K562 (cell line): Measurements from ENCODE around the gene CELSR2.

Experiments
- COPS2 ChIP-seq: fragments of 450-650 bp; conservative IDR thresholded peaks from 2 replicates; pipeline ENCODE4 v1.6.1; 2016; ENCODE audit warnings: mild to moderate bottlenecking, moderate library complexity
- DPF2 ChIP-seq: fragments of 450-650 bp; IDR thresholded peaks from 2 replicates; pipeline ENCODE4 v1.6.1; 2016
- MAFG ChIP-seq: fragments of 450-650 bp; conservative IDR thresholded peaks from 2 replicates; pipeline ENCODE4 v1.6.1; 2016; ENCODE audit warnings: missing genetic modification characterization, missing compliant biosample characterization
- NCOA6 ChIP-seq: fragments of 450-650 bp; IDR thresholded peaks from 2 replicates; pipeline ENCODE4 v1.6.1; 2017; ENCODE audit warnings: mild to moderate bottlenecking
- NFE2 ChIP-seq: IDR thresholded peaks from 2 replicates; pipeline ENCODE4 v1.6.1; 2014; ENCODE audit warnings: antibody characterized with exemption, low read depth
- RAD21 ChIP-seq, 2 experiments: fragments of 250-450 bp in 1 of 2; fragments of 450-650 bp in 1 of 2; sonication (Bioruptor Pico) in 1 of 2; formaldehyde crosslinking in 1 of 2; IDR thresholded peaks in 1 of 2; conservative IDR thresholded peaks in 1 of 2; 2 replicates each; pipeline versions ENCODE4 v1.4.0 to v1.8.0; 2020 to 2022; ENCODE audit warnings: mild to moderate bottlenecking in 2 of 2, moderate library complexity in 1 of 2
- ZNF212 ChIP-seq: fragments of 450-650 bp; formaldehyde crosslinking; IDR thresholded peaks from 2 replicates; pipeline ENCODE4 v1.4.0; 2020; ENCODE audit warnings: mild to moderate bottlenecking
- TF ChIP-seq, protein P1 (sequence below), 2 experiments: fragments of 450-650 bp; formaldehyde crosslinking in 1 of 2; IDR thresholded peaks; 2 replicates each; pipeline versions ENCODE4 v1.4.0 to v1.6.1; 2014 to 2020; ENCODE audit warnings: mild to moderate bottlenecking in 2 of 2, borderline replicate concordance in 1 of 2, low read depth in 1 of 2
- TF ChIP-seq, protein P2 (sequence below), 3 experiments: IDR thresholded peaks in 2 of 3; conservative IDR thresholded peaks in 1 of 3; 2 replicates each; pipeline ENCODE4 v1.5.1; 2011 to 2012; ENCODE audit warnings: low read length in 3 of 3, mild to moderate bottlenecking in 3 of 3, control low read depth in 2 of 3, improper control_type of control experiment in 1 of 3, inconsistent platforms in 1 of 3, low read depth in 1 of 3, mixed read lengths in 1 of 3, moderate library complexity in 1 of 3; ENCODE audit not compliant: insufficient read depth in 2 of 3
- TF ChIP-seq, protein P3 (sequence below): fragments of 450-650 bp; conservative IDR thresholded peaks from 2 replicates; pipeline ENCODE4 v1.6.1; 2016; ENCODE audit warnings: missing genetic modification characterization, low read depth, mild to moderate bottlenecking, control low read depth, missing compliant biosample characterization
- TF ChIP-seq, protein P4 (sequence below): sonication (generic); formaldehyde crosslinking; IDR thresholded peaks from 2 replicates; pipeline ENCODE4 v1.8.0; 2023; ENCODE audit warnings: mild to moderate bottlenecking, missing genetic modification reagents

DNA sequence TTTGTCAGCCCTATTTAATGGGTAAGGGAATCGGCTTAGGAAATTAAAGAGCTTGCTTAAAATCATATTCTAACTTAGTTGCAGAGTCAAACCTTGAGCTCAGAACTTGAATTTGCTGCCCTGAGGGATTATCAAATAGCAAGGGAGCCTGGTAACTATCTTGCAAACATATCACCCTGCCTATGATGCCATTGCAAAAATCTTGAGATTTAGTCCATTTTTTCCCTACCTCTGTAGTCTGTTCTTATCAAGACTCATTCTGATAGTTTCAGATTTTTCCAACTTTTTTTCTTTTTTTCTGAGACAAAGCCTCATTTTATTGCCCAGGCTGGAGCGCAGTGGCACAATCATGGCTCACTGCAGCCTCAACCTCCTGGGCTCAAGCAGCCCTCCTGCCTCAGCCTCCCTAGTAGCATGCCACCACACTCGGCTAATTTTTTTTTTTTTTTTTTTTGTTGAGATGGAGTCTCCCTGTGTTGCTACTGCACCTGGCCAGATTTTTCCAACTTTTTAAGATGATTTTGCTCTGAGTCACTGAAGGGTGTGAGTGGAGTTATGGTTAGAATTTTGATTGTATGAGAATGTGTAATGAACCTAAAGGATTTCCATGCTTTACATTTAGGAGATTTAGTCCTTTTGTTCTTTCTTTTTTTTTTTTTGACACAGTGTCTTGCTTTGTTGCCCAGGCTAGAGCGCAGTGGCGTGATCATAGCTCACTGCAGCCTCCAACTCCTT, 23.5 kb upstream of the CELSR2 start:
- no peak for TF ChIP-seq MAFG (tag)
- TF ChIP-seq, protein P1, sequence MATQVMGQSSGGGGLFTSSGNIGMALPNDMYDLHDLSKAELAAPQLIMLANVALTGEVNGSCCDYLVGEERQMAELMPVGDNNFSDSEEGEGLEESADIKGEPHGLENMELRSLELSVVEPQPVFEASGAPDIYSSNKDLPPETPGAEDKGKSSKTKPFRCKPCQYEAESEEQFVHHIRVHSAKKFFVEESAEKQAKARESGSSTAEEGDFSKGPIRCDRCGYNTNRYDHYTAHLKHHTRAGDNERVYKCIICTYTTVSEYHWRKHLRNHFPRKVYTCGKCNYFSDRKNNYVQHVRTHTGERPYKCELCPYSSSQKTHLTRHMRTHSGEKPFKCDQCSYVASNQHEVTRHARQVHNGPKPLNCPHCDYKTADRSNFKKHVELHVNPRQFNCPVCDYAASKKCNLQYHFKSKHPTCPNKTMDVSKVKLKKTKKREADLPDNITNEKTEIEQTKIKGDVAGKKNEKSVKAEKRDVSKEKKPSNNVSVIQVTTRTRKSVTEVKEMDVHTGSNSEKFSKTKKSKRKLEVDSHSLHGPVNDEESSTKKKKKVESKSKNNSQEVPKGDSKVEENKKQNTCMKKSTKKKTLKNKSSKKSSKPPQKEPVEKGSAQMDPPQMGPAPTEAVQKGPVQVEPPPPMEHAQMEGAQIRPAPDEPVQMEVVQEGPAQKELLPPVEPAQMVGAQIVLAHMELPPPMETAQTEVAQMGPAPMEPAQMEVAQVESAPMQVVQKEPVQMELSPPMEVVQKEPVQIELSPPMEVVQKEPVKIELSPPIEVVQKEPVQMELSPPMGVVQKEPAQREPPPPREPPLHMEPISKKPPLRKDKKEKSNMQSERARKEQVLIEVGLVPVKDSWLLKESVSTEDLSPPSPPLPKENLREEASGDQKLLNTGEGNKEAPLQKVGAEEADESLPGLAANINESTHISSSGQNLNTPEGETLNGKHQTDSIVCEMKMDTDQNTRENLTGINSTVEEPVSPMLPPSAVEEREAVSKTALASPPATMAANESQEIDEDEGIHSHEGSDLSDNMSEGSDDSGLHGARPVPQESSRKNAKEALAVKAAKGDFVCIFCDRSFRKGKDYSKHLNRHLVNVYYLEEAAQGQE (IDR thresholded peaks at IDR 0.05; ENCODE audit: borderline replicate concordance), result no peak
- TF ChIP-seq, protein P1 (CRISPR knock-in tag; IDR thresholded peaks at IDR 0.05; ENCODE audit: low read depth), result no peak
- TF ChIP-seq, protein P2, sequence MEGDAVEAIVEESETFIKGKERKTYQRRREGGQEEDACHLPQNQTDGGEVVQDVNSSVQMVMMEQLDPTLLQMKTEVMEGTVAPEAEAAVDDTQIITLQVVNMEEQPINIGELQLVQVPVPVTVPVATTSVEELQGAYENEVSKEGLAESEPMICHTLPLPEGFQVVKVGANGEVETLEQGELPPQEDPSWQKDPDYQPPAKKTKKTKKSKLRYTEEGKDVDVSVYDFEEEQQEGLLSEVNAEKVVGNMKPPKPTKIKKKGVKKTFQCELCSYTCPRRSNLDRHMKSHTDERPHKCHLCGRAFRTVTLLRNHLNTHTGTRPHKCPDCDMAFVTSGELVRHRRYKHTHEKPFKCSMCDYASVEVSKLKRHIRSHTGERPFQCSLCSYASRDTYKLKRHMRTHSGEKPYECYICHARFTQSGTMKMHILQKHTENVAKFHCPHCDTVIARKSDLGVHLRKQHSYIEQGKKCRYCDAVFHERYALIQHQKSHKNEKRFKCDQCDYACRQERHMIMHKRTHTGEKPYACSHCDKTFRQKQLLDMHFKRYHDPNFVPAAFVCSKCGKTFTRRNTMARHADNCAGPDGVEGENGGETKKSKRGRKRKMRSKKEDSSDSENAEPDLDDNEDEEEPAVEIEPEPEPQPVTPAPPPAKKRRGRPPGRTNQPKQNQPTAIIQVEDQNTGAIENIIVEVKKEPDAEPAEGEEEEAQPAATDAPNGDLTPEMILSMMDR (IDR thresholded peaks at IDR 0.05 in 2 of 3, conservative IDR thresholded peaks at IDR 0.05 in 1 of 3; ENCODE audit: insufficient read depth in 2 of 3, low read depth in 1 of 3, low read length in 3 of 3), result no peak
- TF ChIP-seq DPF2, result no peak
- no peak for TF ChIP-seq RAD21 (CRISPR knock-in tag; conservative IDR thresholded peaks at IDR 0.05 in 1 of 2, IDR thresholded peaks at IDR 0.05 in 1 of 2)
- TF ChIP-seq ZNF212 (CRISPR knock-in tag), result no peak
- no peak for TF ChIP-seq NCOA6
- TF ChIP-seq, protein P3, sequence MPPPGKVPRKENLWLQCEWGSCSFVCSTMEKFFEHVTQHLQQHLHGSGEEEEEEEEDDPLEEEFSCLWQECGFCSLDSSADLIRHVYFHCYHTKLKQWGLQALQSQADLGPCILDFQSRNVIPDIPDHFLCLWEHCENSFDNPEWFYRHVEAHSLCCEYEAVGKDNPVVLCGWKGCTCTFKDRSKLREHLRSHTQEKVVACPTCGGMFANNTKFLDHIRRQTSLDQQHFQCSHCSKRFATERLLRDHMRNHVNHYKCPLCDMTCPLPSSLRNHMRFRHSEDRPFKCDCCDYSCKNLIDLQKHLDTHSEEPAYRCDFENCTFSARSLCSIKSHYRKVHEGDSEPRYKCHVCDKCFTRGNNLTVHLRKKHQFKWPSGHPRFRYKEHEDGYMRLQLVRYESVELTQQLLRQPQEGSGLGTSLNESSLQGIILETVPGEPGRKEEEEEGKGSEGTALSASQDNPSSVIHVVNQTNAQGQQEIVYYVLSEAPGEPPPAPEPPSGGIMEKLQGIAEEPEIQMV, result no peak
- TF ChIP-seq, protein P4, sequence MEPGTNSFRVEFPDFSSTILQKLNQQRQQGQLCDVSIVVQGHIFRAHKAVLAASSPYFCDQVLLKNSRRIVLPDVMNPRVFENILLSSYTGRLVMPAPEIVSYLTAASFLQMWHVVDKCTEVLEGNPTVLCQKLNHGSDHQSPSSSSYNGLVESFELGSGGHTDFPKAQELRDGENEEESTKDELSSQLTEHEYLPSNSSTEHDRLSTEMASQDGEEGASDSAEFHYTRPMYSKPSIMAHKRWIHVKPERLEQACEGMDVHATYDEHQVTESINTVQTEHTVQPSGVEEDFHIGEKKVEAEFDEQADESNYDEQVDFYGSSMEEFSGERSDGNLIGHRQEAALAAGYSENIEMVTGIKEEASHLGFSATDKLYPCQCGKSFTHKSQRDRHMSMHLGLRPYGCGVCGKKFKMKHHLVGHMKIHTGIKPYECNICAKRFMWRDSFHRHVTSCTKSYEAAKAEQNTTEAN (CRISPR knock-in tag), result no peak
- no peak for TF ChIP-seq NFE2
- TF ChIP-seq COPS2, result no peak
